Articular chondrocyte of knee joint (primary cell): ENCODE measurements around the gene USP43. TPM values are rescaled to one million over a fixed set of nuclear protein-coding genes. Genes with fewer than 3 reads are reported as not detected.

Experiments
- total RNA-seq: library from RNA; depleted of rRNA; stranded (reverse); fragments of >200 nt; gene quantifications from 2 replicates; pipeline ENCODE4 v1.2.3, GENCODE V29; 2012

Gene USP43, protein sequence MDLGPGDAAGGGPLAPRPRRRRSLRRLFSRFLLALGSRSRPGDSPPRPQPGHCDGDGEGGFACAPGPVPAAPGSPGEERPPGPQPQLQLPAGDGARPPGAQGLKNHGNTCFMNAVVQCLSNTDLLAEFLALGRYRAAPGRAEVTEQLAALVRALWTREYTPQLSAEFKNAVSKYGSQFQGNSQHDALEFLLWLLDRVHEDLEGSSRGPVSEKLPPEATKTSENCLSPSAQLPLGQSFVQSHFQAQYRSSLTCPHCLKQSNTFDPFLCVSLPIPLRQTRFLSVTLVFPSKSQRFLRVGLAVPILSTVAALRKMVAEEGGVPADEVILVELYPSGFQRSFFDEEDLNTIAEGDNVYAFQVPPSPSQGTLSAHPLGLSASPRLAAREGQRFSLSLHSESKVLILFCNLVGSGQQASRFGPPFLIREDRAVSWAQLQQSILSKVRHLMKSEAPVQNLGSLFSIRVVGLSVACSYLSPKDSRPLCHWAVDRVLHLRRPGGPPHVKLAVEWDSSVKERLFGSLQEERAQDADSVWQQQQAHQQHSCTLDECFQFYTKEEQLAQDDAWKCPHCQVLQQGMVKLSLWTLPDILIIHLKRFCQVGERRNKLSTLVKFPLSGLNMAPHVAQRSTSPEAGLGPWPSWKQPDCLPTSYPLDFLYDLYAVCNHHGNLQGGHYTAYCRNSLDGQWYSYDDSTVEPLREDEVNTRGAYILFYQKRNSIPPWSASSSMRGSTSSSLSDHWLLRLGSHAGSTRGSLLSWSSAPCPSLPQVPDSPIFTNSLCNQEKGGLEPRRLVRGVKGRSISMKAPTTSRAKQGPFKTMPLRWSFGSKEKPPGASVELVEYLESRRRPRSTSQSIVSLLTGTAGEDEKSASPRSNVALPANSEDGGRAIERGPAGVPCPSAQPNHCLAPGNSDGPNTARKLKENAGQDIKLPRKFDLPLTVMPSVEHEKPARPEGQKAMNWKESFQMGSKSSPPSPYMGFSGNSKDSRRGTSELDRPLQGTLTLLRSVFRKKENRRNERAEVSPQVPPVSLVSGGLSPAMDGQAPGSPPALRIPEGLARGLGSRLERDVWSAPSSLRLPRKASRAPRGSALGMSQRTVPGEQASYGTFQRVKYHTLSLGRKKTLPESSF
- 0.26 and 0.32 TPM in 2 replicates for total RNA-seq

DNA sequence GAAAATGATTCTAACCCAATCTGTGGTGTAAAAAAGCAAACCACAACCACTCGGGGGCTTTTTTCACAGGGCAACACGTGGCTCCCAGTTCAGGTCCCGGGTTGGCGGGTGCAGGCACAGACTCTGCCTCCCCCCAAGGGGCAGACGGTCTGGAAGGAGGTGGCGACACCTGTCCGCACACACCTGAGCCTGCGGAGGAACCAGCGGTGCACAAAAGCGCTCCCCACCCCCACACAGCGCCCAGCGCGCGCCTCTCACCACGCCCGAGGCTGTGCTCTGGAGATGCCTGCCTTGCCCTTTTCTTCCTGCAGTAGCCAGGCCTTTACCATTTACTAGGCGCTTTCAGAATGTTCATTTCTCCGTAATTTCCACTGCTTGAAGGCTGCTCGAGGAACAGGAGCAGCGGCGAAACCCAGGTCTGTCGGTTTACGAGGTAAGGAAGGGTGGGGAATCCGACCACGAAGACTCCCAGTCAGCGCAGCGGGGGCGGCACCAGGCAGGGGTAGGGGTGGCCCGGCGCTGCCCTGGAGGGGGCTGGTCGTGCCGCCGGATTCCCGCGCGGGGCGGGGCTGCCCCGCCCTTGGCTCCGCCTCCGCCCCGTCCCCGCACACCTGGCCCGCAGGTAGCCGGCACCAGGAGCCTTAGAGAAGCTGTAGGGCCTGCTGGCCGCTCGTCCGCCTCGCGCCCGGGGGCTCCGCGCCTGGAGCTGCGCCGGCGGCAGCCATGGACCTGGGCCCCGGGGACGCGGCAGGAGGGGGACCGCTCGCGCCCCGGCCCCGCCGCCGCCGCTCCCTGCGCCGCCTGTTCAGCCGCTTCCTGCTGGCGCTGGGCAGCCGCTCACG is at the start of gene USP43:
USP43 (plus strand) TSS at position 608 of the 842 bp plus-strand sequence; CDS start at position 724, 116 bp downstream.

Other genes starting within 250 kb of the USP43 start
- 84.1 and 94.6 TPM in 2 replicates for gene STX8, start 69.7 kb upstream of the USP43 start, total RNA-seq
- gene CFAP52, start 68.9 kb upstream of the USP43 start, total RNA-seq, result 0.39 and 0.65 TPM in 2 replicates
- not detected in 2 replicates for gene DHRS7C, start 146.1 kb downstream of the USP43 start, total RNA-seq
- gene GSG1L2, start 176.6 kb downstream of the USP43 start, total RNA-seq, result not detected in 2 replicates
- gene GLP2R, start 180.4 kb downstream of the USP43 start, total RNA-seq, result 0.13 and 0.22 TPM in 2 replicates